Activated T-helper 2 cell treated with anti-CD3 and anti-CD28 coated beads, Interferon-gamma antibody, Interleukin-2, Interleukin-4, amounts not matched to agents 10 μg/mL and 5 μg/mL and 100 μg/mL, durations not matched to agents 14 hours and 24 hours and 36 hours (primary cell): ENCODE data around the gene STX16. TPM values are rescaled to one million over a fixed set of nuclear protein-coding genes. Genes with fewer than 3 reads are reported as not detected.

Experiments
- DNase-seq: peaks from one replicate; pipeline ENCODE4 v3.0.0; 2021; ENCODE audit warnings: low spot score
- H3K27ac Mint-ChIP-seq: one replicate; pipeline ENCODE4 v1.8.0; 2021; ENCODE audit warnings: mixed read lengths
- H3K27me3 Mint-ChIP-seq: one replicate; pipeline ENCODE4 v1.8.0; 2021; ENCODE audit warnings: low read depth, mixed read lengths
- H3K36me3 Mint-ChIP-seq: one replicate; pipeline ENCODE4 v1.8.0; 2021; ENCODE audit warnings: low read depth, mixed read lengths
- H3K4me1 Mint-ChIP-seq: one replicate; pipeline ENCODE4 v1.8.0; 2021; ENCODE audit warnings: low read depth, mixed read lengths
- H3K4me3 Mint-ChIP-seq: one replicate; pipeline ENCODE4 v1.8.0; 2021; ENCODE audit warnings: low read depth, mild to moderate bottlenecking, moderate library complexity, mixed read lengths
- H3K9me3 Mint-ChIP-seq: one replicate; pipeline ENCODE4 v1.8.0; 2021; ENCODE audit warnings: mixed read lengths
- intact Hi-C: fragments of 100-400 bp; cut with micrococcal nuclease; formaldehyde crosslinking; loops from one replicate; pipeline ENCODE4 v1.15.1; 2023
- total RNA-seq: library from RNA; stranded (reverse); gene quantifications from 2 replicates; pipeline ENCODE4 v1.2.3, GENCODE V29; 2022

STX16 gene
- total RNA-seq, 1 donor from 2014 or later = 103 TPM

DNA sequence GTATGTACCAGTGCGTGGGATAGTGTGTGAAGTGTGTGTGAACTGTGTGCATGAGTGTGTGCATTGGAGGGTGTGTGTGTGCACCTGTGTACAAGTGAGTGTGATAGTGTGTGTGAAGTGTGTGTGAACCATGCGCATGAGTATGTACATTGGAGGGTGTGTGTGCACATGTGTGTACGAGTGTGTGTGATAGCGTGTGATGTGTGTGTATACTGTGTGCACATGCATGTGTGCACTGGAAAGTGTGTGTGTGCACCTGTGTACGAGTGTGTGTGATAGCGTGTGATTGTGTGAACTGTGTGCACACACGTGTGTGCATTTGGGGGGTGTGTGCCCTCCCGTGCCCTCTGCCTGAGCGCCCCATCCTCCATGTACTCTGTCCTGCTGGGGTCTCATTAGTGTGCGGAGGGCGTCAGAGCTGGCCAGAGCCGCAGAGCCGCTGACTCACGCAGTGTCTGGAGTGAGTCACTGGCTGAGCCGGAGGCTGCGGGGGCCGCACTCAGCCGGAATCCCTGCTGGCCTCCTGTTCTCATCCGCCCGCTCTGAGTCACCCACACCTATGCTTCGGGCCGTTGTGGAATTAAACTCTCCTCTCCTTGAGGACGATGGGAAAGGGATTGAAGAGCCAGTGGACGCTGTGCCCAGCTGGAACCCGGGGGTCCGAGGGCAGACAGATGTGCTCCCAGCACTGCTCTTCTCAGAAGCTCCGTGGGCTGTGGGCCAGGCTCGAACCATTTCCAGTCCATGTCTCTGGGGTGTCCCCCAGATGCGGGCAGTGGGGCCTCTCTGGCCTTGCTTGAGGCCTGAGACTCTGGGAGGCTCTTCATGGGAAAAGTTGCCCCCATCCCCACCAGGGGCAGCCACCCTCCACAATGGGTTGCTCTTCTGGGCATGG is 27.3 kb upstream of the STX16 start:
- Mint-ChIP-seq H3K9me3 (no peaks in the 10 kb centered on the region), H3K4me3 (no peak overlapping the region)
- intact Hi-C loops = no loop called here

DNA sequence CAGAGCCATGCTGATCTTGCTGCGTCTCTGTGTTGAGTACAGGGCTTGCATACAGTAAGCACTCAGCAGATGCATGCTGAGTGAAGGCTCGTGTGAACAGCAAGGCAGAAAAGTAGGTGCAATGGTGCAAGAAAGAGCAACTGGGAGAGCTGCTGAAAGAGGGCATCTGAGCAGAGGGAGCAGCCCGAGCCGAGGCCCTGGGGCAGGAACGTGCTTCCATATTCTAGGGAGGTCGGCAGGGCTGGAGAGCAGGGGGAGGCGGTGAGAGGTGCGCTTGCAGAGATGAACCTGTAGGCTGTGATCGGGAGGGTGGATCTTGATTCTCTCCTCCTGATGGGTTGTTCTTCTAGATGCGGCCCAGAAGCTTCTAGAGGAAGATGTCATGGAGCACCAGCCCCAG is 26.4 kb upstream of the STX16 start:
- Mint-ChIP-seq H3K27ac (no peak overlapping the region), H3K36me3 (no peaks in the 10 kb centered on the region), H3K27me3 (peaks cover 3% of the 10 kb centered on the region), H3K4me3 (no peak overlapping the region), H3K4me1 (no peaks in the 10 kb centered on the region), H3K9me3 (no peaks in the 10 kb centered on the region)
- DNase-seq = no peak
- intact Hi-C loops = no loop called here

More for the DNA sequence above, 27.3 kb upstream of the STX16 start:
- Mint-ChIP-seq H3K4me1 (no peaks in the 10 kb centered on the region), H3K36me3 (no peaks in the 10 kb centered on the region), H3K27ac (no peak overlapping the region), H3K27me3 (peaks cover 3% of the 10 kb centered on the region)
- no peak for DNase-seq

DNA sequence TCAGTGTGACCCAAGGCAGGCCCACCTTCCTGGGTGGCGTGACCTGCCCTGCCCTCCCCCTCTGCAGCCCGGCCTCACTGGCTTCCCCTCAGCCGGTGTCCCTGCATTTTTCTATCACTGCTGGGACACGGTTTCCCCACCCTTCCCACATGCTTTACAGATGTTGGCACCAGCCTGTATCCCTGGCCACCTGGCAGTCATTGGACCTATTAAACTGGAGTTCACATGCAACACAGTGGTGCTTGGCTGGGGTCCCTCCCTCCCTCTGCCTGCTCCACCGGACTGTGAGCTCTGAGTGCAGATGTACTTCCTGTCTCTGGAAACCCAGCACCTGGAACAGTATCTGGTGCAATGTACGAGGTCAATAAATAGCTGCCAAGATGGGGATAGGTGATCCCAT is 25.5 kb upstream of the STX16 start:
- no peak overlapping the region for H3K27ac Mint-ChIP-seq
- intact Hi-C loops = no loop called here
- no peaks in the 10 kb centered on the region for H3K9me3 Mint-ChIP-seq
- peaks cover 4% of the 10 kb centered on the region for H3K27me3 Mint-ChIP-seq
- no peak overlapping the region for H3K4me3 Mint-ChIP-seq
- no peaks in the 10 kb centered on the region for H3K4me1 Mint-ChIP-seq
- no peak for DNase-seq
- H3K36me3 Mint-ChIP-seq = no peaks in the 10 kb centered on the region

DNA sequence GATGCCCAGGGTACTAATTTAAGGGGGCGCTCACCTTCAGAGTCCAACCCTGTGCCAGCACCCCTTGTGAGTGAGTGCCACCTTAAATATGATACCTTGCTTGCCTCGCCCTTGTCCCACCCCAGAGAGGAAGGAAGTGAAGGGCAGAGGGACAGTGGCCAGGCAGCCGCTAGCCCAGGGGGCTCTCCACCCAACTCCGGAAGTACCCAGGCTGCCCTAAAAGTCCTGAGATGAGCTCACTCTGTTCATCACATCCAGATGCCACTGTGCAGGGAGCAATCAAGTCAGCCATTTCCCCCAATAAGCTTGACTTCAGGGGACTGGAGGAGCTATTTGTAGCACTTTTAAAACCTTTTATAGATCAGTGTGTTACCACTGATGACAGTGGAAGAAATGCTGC is 25.0 kb upstream of the STX16 start:
- Mint-ChIP-seq H3K4me1 (no peaks in the 10 kb centered on the region), H3K27me3 (peaks cover 4% of the 10 kb centered on the region), H3K9me3 (no peaks in the 10 kb centered on the region), H3K4me3 (no peak overlapping the region), H3K27ac (no peak overlapping the region), H3K36me3 (no peaks in the 10 kb centered on the region)
- intact Hi-C loops = no loop called here
- DNase-seq = no peak

DNA sequence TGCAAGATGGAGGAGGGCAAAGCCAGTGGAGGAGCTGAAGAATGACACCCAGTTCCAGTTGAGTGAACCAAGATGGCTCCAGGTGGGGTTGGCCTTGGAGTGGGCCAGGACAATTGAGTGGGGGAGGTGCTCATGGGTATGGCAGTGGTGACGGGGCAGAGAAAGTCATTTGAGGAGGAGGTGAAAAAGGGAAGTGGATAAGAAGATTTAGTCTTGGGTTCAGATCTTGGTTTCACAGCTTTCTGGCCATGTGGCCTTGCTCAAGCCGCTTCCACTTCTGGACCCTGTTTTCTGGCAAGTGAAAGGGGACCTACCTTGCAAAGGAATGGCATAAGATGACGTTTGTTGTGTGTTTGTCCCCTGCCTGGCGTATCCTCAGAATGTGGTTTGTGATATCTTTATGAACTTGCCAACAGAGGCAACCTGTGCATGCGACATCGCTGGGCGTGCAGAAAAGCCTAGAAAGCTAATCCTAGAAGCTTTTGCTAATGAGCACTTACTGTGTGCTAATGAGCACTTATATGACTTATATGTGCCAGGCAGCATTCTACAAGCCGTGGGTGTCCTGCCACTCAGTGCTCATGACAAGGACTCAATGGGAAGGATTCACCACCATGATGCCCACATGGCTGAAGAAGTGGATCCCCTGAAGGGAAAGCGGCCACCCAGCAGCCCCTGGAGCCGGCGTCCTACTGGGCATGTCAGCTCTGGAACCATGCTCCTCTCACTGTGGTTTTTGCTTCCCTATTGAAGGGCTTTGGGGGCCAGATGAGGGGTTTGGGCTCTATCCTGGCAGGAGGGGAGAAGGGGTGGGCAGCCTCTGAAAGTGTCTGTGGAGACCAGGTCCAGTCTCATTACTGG is 23.6 kb upstream of the STX16 start:
- no peak for DNase-seq
- no peaks in the 10 kb centered on the region for H3K36me3 Mint-ChIP-seq
- H3K4me1 Mint-ChIP-seq = no peaks in the 10 kb centered on the region
- intact Hi-C loops = no loop called here
- no peaks in the 10 kb centered on the region for H3K9me3 Mint-ChIP-seq
- H3K27me3 Mint-ChIP-seq = peaks cover 4% of the 10 kb centered on the region
- no peak overlapping the region for H3K27ac Mint-ChIP-seq
- no peak overlapping the region for H3K4me3 Mint-ChIP-seq

DNA sequence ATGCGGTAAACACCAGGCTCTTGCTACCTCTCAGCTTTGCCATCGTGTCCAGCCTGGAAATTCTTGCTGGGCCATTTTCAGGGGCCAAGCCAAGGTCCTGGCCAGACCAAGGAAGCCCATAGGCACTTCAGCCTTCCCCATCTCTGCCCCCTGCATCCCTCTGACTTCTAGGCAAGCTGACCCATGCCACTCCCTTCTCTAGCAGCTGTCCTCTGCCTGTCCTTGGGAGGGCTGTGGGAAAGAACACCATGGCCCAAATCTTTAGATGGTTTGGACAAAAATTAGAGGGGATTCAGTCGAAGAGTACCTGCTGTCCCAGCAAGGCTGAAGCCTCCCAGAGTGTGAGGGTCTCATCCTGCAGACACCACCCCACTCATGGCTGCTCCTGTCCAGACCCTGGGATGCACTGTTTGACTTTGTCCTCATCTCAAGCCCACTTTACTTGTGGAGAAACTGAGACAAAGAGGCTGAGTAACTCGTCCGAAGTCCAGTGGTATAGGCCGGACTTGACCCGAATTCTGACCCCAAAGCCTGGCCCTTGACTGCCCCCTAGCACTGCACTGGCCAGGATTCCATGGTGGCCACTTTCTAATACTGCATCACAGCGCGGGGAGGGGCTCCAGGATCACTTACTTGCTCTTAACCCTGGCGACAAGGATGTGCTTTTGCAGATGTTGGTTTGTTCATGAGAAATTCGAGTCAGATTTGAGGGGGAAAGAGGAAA is 22.4 kb upstream of the STX16 start:
- H3K27me3 Mint-ChIP-seq = peaks cover 4% of the 10 kb centered on the region

DNA sequence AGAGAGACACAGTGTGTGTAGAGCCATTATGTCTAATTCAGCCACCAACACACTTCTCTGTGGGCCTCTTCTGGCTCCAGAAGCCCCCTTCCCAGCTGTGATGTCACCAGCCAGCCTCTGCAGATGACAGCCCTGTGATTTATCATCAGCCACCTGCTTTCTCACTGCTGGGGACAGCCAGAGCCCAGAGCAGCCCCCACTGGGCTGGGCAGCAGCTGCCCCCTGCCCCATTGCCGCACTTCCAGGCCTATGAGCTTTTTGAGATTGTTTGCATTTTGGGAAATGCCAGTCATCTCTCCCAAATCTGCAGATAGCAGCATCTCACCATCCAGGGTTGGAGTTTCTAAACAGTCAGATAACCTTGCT is 21.9 kb upstream of the STX16 start:
- no peaks in the 10 kb centered on the region for H3K36me3 Mint-ChIP-seq
- no peak for DNase-seq
- no peak overlapping the region for H3K27ac Mint-ChIP-seq
- no peak overlapping the region for H3K4me3 Mint-ChIP-seq
- H3K9me3 Mint-ChIP-seq = no peaks in the 10 kb centered on the region
- peaks cover 4% of the 10 kb centered on the region for H3K4me1 Mint-ChIP-seq
- peaks cover 4% of the 10 kb centered on the region for H3K27me3 Mint-ChIP-seq
- intact Hi-C loops = no loop called here

More for the DNA sequence above, 22.4 kb upstream of the STX16 start:
- no peak for DNase-seq
- Mint-ChIP-seq H3K4me3 (no peak overlapping the region), H3K36me3 (no peaks in the 10 kb centered on the region), H3K4me1 (no peaks in the 10 kb centered on the region), H3K27ac (no peak overlapping the region), H3K9me3 (no peaks in the 10 kb centered on the region)
- intact Hi-C loops = no loop called here

- intact Hi-C loops = no loop called here
- no peak overlapping the region for H3K27ac Mint-ChIP-seq
- no peaks in the 10 kb centered on the region for H3K36me3 Mint-ChIP-seq
Measured at GRCh38 chr20:58630063-58630462, 21.0 kb upstream of the STX16 start.

DNA sequence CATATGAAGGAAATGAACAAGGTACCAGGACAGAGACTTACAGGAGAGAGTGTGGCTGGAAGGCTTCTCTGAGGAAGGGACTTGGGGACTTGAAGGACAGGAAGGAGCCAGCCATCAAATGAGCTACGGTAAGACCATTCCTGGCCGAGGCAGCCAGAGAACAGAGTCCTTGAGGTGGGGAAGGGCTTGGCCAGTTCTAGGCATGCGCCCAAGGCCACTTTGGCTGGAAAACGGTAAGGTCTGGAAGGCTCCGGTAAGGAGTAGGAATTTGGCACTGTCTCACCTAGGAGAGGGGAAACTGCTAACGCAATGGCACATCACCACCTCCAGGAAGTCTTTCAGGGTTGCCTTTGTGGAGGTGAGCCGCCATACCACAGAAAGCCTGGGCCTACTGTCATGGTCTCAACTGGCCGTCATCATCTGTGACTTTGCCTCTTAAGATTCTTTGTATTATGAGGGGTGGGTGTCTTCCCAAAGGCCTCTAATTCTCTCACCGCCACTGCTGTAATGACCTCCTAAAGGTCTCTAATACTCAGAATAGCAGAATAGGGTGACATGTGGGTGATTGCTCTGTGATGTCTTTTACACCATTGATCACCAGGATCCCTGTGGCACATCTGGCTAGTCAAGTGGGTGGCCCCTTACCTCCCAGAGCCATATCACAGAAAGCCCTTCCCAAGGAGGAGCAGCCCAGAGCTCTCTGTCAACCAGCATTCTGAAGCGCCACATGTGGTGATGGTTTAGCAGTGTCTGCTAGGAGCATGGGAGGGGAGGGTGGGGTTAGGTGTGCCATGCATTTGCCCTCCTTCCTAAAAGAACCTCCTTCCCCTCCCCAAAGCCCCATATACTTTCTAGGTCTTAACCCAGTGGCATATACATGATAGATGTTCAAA is 17.7 kb upstream of the STX16 start:
- no peak overlapping the region for H3K4me3 Mint-ChIP-seq
- H3K27ac Mint-ChIP-seq = no peak overlapping the region
- peaks cover 15% of the 10 kb centered on the region for H3K4me1 Mint-ChIP-seq
- H3K36me3 Mint-ChIP-seq = no peaks in the 10 kb centered on the region
- H3K9me3 Mint-ChIP-seq = no peaks in the 10 kb centered on the region
- intact Hi-C loops = no loop called here
- peaks cover 3% of the 10 kb centered on the region for H3K27me3 Mint-ChIP-seq
- DNase-seq = no peak

More at GRCh38 chr20:58630063-58630462, 21.0 kb upstream of the STX16 start:
- peaks cover 12% of the 10 kb centered on the region for H3K4me1 Mint-ChIP-seq
- no peaks in the 10 kb centered on the region for H3K9me3 Mint-ChIP-seq
- H3K27me3 Mint-ChIP-seq = peaks cover 4% of the 10 kb centered on the region
- no peak for DNase-seq
- H3K4me3 Mint-ChIP-seq = no peak overlapping the region

- peaks cover 5% of the 10 kb centered on the region for H3K27me3 Mint-ChIP-seq
- H3K27ac Mint-ChIP-seq = peak overlapping the region; percentile 68
- intact Hi-C loops = no loop called here
- no peak overlapping the region for H3K4me3 Mint-ChIP-seq
- H3K36me3 Mint-ChIP-seq = no peaks in the 10 kb centered on the region
- DNase-seq = no peak
- H3K4me1 Mint-ChIP-seq = peaks cover 15% of the 10 kb centered on the region
- H3K9me3 Mint-ChIP-seq = no peaks in the 10 kb centered on the region
Measured at GRCh38 chr20:58634059-58634458, 17.0 kb upstream of the STX16 start.

DNA sequence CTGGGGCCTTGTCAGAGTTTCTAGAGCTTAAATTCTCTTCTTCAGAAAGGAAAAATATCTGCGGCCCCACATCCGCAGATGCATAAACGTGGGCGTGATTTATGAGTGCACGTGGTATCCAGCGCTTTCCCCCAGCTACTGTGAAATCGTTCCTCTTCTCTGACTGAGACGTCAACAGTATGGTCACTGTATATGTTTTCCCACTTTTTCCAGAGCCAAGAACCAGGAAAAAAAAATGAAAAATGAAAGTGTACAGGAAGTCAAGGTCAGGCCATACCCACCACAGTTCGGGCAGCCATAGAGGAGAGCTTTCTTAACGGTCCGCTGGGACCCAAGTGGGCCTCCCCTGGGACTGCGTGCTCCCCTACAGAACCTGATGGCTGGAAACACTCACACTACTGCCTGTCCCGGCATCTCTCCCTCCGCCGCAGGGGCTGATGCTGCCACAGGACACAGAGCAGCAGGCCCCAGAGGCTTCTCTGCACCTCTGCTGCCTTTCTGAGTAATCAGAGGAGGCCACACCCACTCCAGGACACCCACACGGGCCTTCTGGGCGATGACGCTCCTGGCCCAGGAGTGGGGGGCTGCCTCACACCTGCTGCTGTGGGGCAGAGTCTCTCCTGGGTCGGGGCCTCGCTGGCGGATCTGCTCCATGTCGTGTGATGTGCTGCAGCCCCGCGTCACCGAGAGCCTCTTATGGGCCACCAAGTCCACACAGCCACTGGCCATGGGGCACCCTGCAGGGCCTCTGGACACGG is 16.4 kb upstream of the STX16 start:
- DNase-seq = no peak
- H3K4me1 Mint-ChIP-seq = peaks cover 15% of the 10 kb centered on the region
- H3K9me3 Mint-ChIP-seq = no peaks in the 10 kb centered on the region
- H3K4me3 Mint-ChIP-seq = no peak overlapping the region
- no peaks in the 10 kb centered on the region for H3K36me3 Mint-ChIP-seq
- H3K27ac Mint-ChIP-seq = peak overlapping the region; percentile 68
- peaks cover 5% of the 10 kb centered on the region for H3K27me3 Mint-ChIP-seq
- intact Hi-C loops = no loop called here
